Measurements from ENCODE around the gene RAPGEF2.
"Not testable (repeated sequence)": the region's sequence is repeated elsewhere in the genome, so short reads cannot be mapped to it uniquely, and the experiment has no call there.

RAPGEF2 gene

DNA sequence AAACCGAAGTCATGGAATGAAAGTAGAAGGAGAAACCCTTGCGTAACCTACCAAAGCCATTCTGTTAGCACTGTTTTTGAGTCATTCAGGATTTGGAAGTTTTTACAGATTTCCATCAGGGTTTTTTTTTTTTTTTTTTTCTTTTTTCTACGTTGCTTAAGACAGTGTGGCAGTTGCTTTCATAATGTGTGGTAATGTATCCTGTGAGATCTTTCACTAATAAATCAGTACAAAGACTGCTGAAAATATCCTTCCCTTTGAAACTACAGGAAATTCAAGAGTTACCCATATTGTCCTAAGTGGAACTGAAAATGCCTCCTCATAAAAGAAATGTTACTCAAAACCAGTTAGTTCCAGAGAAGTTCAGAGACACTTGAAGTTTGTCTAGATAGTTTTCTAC, 137.8 kb downstream of the RAPGEF2 start:
- DNase-seq (ENCODE audit: low read depth), result peak; percentile 57

DNA sequence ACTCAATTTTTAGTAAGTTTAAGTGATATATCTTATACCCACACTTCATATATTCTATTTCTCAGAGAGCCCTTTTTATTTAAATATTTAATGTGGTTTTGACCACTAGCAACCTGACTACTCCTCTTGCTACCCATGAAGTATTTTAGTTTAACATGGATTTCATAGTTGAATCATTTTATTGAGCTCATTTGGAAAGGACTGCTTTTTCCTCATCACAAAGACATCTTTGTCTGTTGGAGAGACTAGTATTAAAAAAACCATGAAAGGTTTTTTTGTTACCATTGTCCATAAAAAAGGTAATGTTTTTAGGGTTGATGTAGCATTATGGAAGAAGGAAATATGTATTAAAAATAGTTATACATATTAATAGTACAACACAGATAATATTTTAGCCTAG, 139.5 kb downstream of the RAPGEF2 start:
- DNase-seq (ENCODE audit: low read depth), result no peak

DNA sequence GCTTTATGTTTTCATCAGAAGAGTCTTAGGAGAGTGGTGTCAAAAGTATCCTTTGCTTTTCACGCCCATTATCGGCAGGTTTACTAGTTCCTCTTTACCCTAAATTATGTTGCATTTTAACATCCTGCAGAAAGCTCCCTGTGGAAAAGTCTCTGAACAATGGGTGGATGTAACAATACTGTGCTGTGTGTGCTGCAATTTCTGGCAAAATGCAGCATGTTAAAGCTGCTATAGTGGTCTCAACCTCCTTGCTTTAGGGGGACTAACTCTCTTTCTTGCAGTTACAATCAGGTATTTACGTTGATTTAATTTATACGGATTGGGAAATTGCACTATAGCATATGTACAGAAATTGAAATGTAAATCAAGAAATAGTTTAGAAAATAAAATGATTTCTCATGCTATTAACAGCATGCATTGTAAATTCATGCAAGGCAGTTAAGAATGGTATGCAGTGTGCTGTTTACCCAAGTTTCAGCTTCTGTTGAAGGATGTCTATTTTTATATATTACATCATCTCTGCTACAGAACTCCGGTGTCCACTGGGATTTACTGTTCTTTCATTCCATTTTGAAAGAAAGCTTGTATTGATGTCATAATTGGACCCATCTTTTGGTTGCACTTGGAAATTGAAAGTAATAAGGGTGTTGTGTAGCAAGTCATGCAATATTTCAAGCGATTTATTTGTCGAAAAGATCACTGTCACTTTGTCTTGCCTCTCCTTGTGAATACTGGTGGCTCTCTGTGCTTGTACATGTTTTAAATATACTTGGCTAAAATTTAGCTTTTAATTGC, 145.7 kb downstream of the RAPGEF2 start:
- peak; percentile 88 for DNase-seq (ENCODE audit: low read depth)

DNA sequence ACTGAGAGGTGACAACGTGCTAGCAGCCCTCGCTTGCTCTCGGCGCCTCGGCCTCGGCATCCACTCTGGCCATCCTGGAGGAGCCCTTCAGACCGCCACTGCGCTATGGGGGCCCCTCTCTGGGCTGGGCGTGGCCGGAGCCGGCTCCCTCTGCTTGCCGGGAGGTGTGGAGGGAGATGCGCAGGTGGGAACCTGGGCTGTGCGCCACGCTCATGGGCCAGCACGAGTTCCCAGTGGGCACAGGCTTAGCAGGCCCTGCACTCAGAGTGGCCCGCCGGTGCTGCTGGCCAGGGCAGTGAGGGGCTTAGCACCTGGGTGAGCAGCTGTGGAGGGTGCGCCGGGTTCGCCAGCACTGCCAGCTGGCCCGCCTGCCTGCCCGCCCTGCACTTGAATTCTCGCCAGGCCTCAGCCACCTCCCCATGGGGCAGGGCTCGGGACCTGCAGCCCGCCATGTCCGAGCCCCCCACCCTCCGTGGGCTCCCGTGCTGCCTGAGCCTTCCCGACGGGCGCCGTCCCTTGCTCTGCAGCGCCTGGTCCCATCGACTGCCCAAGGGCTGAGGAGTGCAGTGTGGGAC, 148.0 kb downstream of the RAPGEF2 start:
- DNase-seq (ENCODE audit: low read depth), result no peak

DNA sequence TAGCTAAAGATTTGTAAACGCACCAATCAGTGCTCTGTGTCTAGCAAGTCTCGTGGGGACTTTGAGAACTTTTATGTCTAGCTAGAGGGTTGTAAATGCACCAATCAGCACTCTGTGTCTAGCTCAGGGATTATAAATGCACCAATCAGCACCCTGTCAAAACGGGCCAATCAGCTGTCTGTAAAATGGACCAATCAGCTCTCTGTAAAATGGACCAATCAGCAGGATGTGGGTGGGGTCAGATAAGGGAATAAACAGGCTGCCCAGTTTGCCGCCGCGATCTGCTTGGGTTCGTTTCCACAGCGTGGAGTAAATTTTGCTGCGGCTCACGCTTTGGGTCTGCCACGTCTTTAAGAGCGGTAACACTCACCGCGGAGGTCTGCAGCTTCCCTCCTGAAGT, 148.7 kb downstream of the RAPGEF2 start:
- DNase-seq (ENCODE audit: low read depth), result not testable (repeated sequence)

DNA sequence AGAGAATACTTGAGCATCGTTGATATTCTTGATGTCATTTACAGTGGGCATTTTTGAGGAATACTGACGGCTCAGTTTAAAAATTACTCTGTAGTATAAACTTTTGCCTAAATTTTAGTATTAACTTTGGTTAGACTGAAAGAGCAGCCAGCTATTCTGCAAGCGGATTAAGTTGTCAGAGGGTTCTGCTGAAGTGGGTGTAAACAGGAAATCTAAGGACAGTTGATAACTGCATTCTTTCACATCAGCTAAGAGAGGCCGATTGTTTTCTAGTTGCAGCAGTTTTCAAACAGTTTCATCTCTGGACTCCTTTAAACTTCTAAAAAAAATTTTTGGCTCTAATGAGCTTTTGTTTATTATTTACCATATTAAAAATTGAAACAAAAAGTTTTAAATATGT, 149.6 kb downstream of the RAPGEF2 start:
- no peak for DNase-seq (ENCODE audit: low read depth)

DNA sequence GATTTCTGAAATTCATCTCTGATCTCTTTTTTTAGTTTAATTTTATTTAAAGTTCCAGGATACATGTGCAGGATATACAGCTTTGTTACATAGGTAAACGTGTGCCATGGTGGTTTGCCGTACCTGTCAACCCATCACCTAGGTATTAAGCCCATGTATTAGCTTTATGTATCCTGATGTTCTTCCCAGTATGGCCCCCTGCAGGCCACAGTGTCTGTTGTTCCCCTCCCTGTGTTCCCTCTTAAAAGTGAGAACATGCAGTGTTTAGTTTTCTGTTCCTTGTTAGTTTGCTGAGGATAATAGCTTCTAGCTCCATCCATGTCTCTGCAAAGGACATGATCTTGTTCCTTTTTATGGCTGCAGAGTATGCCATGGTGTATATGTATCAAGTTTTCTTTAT, 153.2 kb downstream of the RAPGEF2 start:
- DNase-seq (ENCODE audit: low read depth), result no peak

DNA sequence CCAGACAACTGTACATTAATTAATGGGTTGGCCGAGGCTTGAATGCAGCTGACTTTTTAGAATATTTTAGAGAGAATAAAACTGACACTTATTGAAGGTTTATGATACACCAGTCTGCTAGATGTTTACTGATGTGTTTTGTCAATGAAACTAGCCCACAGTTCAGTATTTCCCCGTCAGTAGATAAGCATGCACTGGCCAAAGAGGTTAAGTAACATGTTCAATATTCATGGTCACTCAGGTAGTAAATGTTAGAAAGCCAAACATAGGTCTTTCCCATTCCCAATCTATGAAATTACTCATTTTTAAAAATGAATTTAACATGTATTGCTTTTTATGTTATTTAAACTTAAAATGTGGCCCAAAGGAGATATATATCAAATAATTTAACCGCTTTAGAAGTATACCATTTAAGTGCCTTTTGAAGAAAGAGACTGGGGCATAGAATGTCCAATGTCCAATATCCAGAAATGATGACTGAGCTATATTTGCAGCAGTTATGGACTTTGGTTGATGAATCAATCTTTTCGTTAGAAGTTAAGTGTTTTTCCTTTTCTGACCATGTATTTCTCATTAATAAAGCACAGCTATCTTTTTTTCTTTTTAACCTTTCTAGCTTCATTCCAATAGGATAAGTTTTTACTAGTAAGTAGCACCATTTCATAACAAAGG, 156.1 kb downstream of the RAPGEF2 start:
- DNase-seq (ENCODE audit: low read depth), result no peak

DNA sequence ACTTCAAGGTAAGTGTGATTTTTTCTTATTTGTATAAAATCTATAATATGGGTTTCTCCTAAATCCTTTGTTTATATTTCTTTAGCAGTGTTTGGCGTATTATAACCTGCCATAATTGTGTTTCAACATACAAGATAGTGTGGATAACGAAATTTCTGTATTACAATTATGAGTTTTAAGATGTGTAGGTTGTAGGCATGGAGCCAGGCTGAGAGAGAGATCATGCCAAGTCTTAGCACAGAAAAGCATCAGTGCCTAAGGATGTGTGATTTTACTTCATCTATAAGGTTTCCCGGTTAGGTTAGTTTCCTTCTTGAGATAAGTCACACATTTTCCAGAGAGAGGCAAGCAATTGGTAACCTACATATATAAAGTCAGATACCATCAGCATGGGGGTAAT, 161.2 kb downstream of the RAPGEF2 start:
- DNase-seq (ENCODE audit: low read depth), result no peak

DNA sequence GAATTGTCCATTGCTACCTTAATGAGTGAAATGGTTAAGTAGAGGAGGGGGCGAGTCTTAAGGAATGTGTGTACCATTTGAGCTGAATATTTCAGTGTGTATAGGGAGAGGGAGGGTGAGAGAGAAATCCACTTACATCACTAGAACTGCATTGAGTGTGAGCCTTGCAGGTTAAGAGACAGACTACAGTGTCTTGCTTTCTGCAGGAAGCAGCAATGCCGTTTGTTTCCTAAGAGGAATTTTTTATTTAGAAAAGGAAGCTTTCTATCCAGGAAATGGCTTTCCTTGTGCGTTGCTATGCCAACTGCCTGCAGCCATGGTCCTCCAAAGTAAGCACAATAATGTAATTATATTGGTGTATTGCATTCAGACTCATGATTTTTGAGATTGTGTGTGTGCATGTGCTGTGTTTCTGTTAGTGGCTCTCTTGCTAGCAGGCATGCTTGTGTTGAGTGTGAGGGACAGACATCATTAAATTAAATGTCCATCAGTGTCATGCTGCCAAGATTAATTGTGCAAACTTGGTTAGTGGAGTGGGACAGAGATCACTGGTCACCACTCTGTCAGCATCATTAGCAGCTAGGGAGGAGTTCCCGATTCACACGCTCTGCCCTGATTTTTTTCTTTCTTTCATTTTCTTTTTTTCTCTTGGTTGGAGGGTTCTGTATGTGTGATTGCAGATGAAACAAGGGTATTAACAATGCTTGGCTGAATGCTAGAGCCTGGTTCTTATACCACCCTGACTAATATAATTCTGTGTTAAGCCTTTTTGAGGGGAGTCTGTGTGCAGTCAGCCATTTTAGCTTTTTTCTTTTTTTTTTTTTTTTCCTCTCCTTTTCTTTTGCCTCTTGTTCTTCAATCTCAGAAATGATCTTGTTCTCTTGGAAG, 164.3 kb downstream of the RAPGEF2 start:
- DNase-seq (ENCODE audit: low read depth), result peak; percentile 51

DNA sequence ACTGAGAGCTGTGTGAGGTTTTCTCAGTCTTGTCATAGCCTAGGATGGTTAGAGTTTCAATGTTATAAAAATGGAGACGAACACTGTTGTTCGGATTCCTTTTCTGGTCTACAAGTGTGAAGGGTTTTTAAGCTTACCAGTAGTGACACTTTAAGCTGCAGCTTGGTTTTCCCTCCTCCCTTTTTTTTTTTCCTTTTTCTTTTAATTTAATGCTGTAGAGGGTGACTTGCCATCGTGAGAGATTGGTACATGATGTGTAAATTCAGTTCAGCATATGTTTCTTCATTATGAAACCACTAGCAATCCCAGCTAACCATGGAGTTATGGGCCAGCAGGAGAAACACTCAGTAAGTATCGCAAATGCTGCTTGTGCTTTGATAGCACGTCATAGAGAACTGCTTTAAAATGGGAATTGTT, 165.0 kb downstream of the RAPGEF2 start:
- DNase-seq (ENCODE audit: low read depth), result peak; percentile 16

DNA sequence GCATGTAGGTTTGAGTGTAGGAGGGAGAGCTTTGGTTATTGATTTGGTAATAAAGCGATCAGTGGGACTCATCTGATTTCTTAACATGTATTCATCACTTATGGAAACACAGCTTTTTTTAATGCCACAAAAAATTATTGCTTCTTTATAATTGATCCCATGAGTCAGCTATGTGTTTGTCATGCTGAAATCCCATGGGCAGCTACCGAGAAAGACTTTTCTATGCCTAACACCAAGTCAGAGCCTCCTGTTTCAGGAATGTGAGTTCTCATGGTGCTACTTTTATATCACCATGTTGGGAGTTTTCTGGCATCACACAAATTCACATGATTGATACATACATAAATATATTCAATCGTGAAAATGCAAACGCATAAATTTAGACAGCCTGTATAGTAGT, 165.7 kb downstream of the RAPGEF2 start:
- no peak for DNase-seq (ENCODE audit: low read depth)

DNA sequence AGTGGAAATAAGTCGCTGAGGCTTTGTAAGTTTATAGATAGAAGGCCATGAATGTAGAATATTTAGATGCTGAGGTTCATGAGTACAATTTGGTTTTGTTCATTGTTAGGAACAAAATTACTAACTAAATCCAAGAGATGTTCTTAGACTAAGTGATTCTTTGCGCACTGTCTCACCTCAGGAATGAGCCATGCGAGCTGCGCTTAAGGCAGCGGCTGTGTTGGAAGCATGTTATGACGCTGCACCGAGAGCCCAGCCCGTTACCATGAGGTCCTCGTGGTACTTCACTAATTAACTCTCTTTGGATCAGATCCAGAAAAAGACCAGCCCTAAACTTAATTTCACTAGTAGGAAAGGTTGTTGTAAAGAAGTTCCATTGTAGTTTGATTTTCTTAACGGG, 166.2 kb downstream of the RAPGEF2 start:
- DNase-seq (ENCODE audit: low read depth), result no peak

DNA sequence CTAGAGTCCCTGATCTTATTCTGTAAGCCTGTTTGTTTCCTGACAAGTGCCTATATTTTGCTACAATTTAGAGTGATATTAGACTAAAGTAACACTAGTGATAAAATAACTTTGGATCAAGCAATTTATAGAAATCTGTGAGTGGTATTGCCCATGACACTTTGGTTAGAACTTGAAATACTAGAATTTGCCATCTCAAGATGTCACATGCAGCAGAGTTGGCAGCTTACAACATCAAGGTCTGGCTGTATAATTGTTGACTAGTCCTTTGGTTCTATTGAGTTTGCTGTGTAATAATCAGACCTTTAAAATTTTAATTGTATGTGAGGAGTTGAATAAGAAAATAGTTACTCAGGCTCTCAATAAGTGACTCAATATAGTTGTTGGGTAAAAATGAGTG, 167.1 kb downstream of the RAPGEF2 start:
- no peak for DNase-seq (ENCODE audit: low read depth)

DNA sequence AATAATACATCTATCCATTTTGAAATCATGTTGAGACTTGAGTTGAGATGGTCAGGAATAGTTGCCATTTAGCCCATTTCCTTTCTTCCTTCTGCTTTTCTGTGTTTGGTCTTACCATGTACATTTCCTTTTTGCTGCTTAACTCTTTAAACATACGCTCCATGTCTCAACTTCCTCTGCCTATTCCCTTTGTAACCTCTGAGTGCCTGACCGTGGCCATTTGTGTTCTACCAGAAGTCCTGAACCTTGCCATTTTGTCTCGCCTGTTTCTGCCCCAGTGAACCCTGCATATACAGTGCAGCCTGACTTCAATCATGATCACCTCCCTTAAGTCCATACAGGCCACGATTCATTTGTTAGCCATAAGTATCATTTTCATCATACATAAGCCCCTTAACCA, 169.0 kb downstream of the RAPGEF2 start:
- no peak for DNase-seq (ENCODE audit: low read depth)

DNA sequence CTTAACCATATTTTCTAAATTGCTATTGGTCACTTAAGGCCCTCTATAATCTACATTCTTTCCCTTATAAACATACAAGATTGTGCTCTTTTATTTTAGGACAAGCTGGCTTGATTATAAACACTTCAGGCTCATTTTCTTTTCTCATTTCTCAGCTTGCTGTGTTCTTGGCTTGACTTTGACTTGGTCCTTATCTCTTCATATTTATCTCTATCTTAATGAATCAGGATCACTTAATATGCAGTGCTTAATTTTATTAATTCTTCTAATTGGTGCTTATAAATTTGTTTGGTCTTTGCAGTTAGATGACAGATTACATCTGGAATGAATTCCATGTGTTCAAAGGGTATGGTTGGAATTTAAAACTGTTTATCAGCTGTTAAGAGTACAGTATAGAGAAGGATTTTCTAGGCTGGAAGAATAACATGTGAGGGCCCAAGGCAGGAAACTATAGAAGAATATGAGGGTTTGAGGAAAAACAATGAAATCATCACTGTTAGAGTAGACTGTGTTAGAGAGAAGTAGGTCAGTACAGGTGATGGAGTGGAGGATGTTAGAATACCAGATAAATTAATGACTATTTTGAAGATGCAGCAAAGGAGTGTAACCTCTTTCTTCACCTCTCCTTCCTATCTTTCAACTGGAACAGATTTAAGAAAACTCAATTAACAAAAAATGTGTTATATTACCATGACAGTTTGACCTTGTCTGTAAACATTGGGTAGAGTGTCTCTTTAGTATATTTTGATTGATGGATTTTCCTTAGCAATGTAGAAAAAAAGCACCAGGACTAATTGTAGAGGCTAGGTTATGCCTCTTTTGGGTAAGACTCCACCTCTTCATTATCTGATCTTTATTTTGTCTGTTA, 169.6 kb downstream of the RAPGEF2 start:
- DNase-seq (ENCODE audit: low read depth), result no peak

DNA sequence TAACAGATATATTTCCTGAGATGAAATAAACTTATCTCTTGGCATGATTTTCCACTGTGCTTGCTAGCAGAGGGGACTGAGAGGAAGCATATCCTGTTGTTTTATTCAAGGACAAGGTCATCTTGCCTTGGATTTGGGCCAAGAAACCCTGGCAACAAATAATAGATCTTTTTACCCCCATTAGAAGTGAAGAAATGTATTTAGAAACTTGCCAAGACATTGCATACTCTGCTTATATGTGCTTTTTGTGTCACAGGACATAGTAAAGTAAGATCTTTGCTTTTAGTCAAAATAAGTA, 170.2 kb downstream of the RAPGEF2 start:
- DNase-seq (ENCODE audit: low read depth), result peak; percentile 47

DNA sequence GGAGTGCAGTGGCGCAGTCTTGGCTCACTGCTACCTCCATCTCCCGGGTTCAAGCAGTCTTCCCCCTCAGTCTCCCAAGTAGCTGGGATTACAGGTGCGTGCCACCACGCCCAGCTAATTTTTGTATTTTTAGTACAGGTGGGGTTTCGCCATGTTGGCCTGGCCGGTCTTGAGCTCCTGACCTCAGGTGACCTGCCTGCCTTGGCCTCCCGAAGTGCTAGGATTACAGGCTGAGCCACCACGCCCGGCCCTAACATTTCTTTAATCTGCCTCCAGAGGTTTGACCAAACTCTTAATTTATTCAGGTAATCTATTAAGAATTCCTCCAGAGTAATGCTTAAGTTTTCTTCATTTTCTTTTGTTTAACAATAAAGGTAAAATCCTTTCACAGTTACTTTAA, 171.0 kb downstream of the RAPGEF2 start:
- DNase-seq (ENCODE audit: low read depth), result no peak

DNA sequence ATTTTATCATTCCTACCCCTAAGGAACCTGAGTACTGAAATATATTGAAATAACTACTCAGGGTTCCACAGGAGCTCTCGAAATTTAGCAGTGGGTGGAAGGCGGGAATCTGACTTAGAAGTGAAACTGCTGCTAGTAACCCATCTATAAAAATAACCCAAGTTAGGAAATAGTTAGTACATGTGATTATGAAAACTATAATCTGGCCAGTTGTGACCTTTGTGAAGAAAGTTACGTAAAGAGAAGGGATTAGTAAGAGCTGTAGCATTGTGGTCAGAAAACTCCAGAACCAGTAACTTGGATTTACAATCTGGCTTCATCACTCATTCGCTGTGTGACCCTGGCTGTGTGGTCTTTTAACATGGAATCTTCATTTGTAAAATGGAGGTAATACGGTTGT, 175.5 kb downstream of the RAPGEF2 start:
- peak; percentile 46 for DNase-seq (ENCODE audit: low read depth)

DNA sequence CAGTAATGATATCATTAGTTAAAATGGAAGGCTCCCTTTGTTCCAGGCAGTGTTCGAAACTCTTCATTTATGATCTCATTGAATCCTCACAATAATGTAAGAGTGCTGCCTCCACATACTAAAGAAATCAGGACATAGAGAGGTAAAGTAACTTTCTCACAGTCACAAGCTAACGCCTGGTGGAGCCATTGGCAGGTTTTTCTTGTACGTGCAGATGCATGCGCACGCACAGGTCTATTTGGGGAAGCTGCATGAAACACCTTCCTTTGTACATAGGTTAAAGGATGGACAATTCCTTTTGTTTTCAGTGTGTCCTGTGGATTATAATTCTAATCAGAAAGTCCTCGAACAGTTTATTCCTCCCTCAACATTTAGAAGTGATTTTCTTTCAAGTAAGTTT, 176.2 kb downstream of the RAPGEF2 start:
- DNase-seq (ENCODE audit: low read depth), result no peak

DNA sequence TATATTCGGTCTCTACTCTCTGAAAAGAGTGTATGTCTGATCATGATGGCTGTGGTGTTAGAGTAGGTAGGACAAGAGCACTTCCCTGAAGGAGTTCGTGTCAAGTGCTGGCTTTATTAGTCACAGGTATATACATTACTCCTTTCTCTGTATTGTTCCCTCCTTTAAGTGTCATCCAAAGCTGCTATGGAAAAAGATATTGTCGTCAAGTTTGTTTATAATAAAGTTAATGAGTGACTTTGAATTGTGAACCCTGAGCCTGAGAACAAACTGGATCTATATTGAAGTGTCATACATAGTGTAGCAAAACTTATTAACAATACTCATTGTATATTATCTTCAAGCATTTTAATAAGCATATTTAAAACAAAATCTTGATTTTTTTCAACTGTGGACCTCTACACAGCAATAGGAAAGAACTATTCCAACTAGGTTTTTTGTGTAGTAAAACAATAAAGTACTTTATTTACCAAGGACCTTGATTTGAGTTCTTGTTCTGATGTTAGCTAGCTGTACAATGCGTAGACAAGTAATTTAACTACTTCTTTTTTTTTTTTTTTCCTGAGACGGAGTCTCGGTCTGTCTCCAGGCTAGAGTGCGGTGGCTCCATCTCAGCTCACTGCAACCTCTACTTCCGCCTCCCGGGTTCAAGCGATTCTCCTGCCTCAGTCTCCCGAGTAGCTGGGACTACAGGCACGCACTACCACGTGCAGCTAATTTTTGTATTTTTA, 177.7 kb downstream of the RAPGEF2 start:
- DNase-seq (ENCODE audit: low read depth), result no peak
